Endothelial cell (in vitro differentiated cells): ENCODE measurements around the gene MYO18B. TPM values are rescaled to one million over a fixed set of nuclear protein-coding genes. Genes with fewer than 3 reads are reported as not detected.

Experiments used
- DNase-seq: peaks from one replicate; pipeline ENCODE4 v3.0.0; 2021; ENCODE audit warnings: low spot score
- H3K27ac Mint-ChIP-seq: one replicate; pipeline ENCODE4 v1.8.0; 2021; ENCODE audit warnings: mixed read lengths, inconsistent platforms; ENCODE audit not compliant: unreplicated experiment
- H3K27me3 Mint-ChIP-seq: one replicate; pipeline ENCODE4 v1.8.0; 2021; ENCODE audit warnings: mild to moderate bottlenecking, moderate library complexity, mixed read lengths, inconsistent platforms; ENCODE audit not compliant: unreplicated experiment
- H3K36me3 Mint-ChIP-seq: one replicate; pipeline ENCODE4 v1.8.0; 2021; ENCODE audit warnings: mild to moderate bottlenecking, low read depth, mixed read lengths, inconsistent platforms; ENCODE audit not compliant: unreplicated experiment
- H3K4me1 Mint-ChIP-seq: one replicate; pipeline ENCODE4 v1.8.0; 2021; ENCODE audit warnings: mild to moderate bottlenecking, mixed read lengths, inconsistent platforms; ENCODE audit not compliant: unreplicated experiment
- H3K4me3 Mint-ChIP-seq: one replicate; pipeline ENCODE4 v1.8.0; 2021; ENCODE audit warnings: mild to moderate bottlenecking, mixed read lengths, inconsistent platforms; ENCODE audit not compliant: unreplicated experiment
- H3K9me3 Mint-ChIP-seq: one replicate; pipeline ENCODE4 v1.8.0; 2021; ENCODE audit warnings: mixed read lengths, inconsistent platforms; ENCODE audit not compliant: unreplicated experiment
- CTCF ChIP-seq: fragments of 200-600 bp; sonication (generic); IDR thresholded peaks from one replicate; pipeline ENCODE4 v1.5.0; 2021; ENCODE audit warnings: antibody characterized with exemption; ENCODE audit not compliant: unreplicated experiment
- total RNA-seq: library from RNA; stranded (reverse); fragmentation: NEBNext Ultra II Directional; extraction: Animal tissue kit (Norgen Biotek cat#: 25700); gene quantifications from one replicate; pipeline ENCODE4 v1.2.1, GENCODE V29; 2021; ENCODE audit not compliant: unreplicated experiment

The MYO18B gene
- total RNA-seq, 1 donor from 2014 or later, result not detected

GRCh38 chr22:25782831-25783230 is 40.8 kb downstream of the MYO18B start:
- TF ChIP-seq CTCF, result no peak
- no peaks in the 10 kb centered on the region for H3K36me3 Mint-ChIP-seq
- no peak for DNase-seq
- H3K4me1 Mint-ChIP-seq, result no peaks in the 10 kb centered on the region
- no peak overlapping the region for H3K4me3 Mint-ChIP-seq
- no peaks in the 10 kb centered on the region for H3K27me3 Mint-ChIP-seq
- no peak overlapping the region for H3K27ac Mint-ChIP-seq
- no peaks in the 10 kb centered on the region for H3K9me3 Mint-ChIP-seq

GRCh38 chr22:25783856-25784255 is 41.9 kb downstream of the MYO18B start:
- no peak for DNase-seq
- Mint-ChIP-seq H3K27ac (no peak overlapping the region), H3K27me3 (no peaks in the 10 kb centered on the region), H3K9me3 (no peaks in the 10 kb centered on the region), H3K4me3 (no peak overlapping the region), H3K36me3 (no peaks in the 10 kb centered on the region), H3K4me1 (no peaks in the 10 kb centered on the region)
- no peak for TF ChIP-seq CTCF

- H3K27me3 Mint-ChIP-seq, result no peaks in the 10 kb centered on the region
- H3K36me3 Mint-ChIP-seq, result no peaks in the 10 kb centered on the region
- no peak for DNase-seq
- no peak for TF ChIP-seq CTCF
- no peak overlapping the region for H3K4me3 Mint-ChIP-seq
- no peaks in the 10 kb centered on the region for H3K9me3 Mint-ChIP-seq
- H3K4me1 Mint-ChIP-seq, result no peaks in the 10 kb centered on the region
- H3K27ac Mint-ChIP-seq, result no peak overlapping the region
Observed at GRCh38 chr22:25786165-25786564, 44.2 kb downstream of the MYO18B start.

GRCh38 chr22:25791556-25791955 is 49.6 kb downstream of the MYO18B start:
- DNase-seq, result no peak
- no peaks in the 10 kb centered on the region for H3K27me3 Mint-ChIP-seq
- no peak overlapping the region for H3K27ac Mint-ChIP-seq
- TF ChIP-seq CTCF, result no peak
- no peaks in the 10 kb centered on the region for H3K36me3 Mint-ChIP-seq
- no peaks in the 10 kb centered on the region for H3K9me3 Mint-ChIP-seq
- H3K4me3 Mint-ChIP-seq, result no peak overlapping the region
- no peaks in the 10 kb centered on the region for H3K4me1 Mint-ChIP-seq

- H3K9me3 Mint-ChIP-seq, result no peaks in the 10 kb centered on the region
- H3K36me3 Mint-ChIP-seq, result no peaks in the 10 kb centered on the region
- H3K4me1 Mint-ChIP-seq, result no peaks in the 10 kb centered on the region
- DNase-seq, result no peak
- H3K4me3 Mint-ChIP-seq, result no peak overlapping the region
- no peak for TF ChIP-seq CTCF
- no peak overlapping the region for H3K27ac Mint-ChIP-seq
- H3K27me3 Mint-ChIP-seq, result no peaks in the 10 kb centered on the region
Observed at GRCh38 chr22:25795478-25795877, 53.5 kb downstream of the MYO18B start.
